PC-3 (cell line): ENCODE results near the gene SPACA4.

Source experiments
- CTCF ChIP-seq: fragments of 300-600 bp; sonication (generic); conservative IDR thresholded peaks from 2 replicates; pipeline ENCODE4 v1.5.1; 2017; ENCODE audit warnings: antibody characterized with exemption, low read depth, mild to moderate bottlenecking, low read length
- EZH2 ChIP-seq: fragments of 300-600 bp; sonication (generic); IDR thresholded peaks from one replicate; pipeline ENCODE4 v1.6.1; 2017; ENCODE audit warnings: antibody characterized with exemption, mild to moderate bottlenecking, low read length; ENCODE audit not compliant: unreplicated experiment

DNA sequence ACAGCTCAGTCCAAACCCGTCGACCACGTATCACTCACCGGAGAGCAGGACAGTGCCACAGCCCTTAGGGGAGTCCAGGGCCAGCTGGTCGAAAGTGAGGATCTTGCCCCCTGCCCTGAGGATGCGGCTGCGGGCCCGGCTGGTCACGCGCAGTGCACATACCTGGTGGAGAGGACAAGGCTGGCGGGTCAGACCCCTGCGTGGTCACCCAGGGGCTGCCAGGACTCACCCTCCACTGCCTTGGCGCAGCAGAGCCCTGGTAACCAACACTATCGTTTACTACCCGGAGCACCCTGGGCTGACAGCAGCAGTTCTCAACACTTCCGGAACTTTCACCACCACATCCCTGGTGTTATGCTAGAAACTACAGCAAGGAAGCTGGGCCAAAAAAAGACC, 9.5 kb downstream of the SPACA4 start:
- no peak for TF ChIP-seq CTCF
- TF ChIP-seq EZH2 = no peak
